T47D (cell line): ENCODE results near the gene PSMC2.
"Not testable (repeated sequence)": the region's sequence is repeated elsewhere in the genome, so short reads cannot be mapped to it uniquely, and the experiment has no call there.

Experiments used
- DNase-seq, 2 experiments: peaks; one replicate each; pipeline versions ENCODE4 v3.0.0 to v3.0.0-alpha.2; 2011 to 2012; ENCODE audit warnings: low read depth in 1 of 2, low spot score in 1 of 2
- JUND ChIP-seq: IDR thresholded peaks from 2 replicates; pipeline ENCODE4 v1.6.1; 2012; ENCODE audit warnings: low read depth
- in situ Hi-C: cut with HindIII; loops from 2 replicates; pipeline ENCODE4 v1.10.0; 2016; ENCODE audit warnings: low sequenced_read_pairs, low pct_unique_long_range_greater_than_20kb

PSMC2 gene

DNA sequence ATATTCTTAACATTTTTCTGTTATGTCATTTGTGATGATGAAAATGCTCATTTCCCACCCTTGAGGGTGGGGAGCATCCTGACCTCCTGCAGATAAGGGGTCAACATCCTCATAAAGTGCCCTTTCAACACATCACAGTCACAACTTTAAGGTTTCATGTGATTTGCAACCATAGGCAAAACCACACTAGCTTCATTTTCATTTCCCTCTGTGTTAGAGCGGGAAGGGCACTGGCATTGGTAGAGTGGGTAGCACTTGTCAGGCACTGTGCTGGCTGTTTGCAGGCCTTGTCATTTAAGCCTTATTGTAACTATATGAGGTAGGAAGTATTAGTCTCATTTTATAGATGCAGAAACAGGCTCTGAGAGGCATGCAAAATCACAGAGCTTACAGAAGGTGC lies 39.8 kb downstream of the PSMC2 start:
- in situ Hi-C loops = no loop called here
- no peak for DNase-seq
- no peak for TF ChIP-seq JUND

DNA sequence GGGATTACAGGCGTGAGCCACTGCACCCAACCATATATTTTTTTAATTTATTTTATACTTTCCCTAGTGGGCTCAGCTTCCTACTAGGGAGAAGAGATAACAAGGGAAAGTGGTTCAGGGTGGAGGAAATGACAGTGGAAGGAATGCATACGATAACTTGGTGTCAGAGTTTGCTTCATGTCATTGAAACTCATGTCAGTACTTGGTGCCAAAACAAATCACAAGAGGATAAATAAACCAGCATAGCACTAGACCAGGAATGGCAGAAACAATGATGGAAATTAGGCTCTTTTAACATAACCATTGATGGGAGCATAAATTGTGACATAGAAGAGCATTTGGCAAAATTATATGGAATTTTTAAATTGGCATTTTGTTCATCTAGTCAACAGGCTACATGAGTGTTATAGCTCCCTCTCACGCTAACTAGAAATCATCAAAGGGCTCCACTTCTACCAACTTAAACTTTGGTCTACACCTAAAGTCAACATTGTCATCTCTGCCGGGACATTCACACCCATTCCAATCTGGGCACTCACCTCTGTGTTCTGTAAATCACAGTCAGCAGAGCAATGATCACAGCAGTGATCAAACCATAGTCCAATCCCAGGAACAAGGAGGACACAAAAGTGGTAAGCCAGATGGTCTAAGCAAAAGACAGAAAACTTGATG lies 41.2 kb downstream of the PSMC2 start:
- in situ Hi-C loops = no loop called here
- no peak for DNase-seq
- TF ChIP-seq JUND = no peak

DNA sequence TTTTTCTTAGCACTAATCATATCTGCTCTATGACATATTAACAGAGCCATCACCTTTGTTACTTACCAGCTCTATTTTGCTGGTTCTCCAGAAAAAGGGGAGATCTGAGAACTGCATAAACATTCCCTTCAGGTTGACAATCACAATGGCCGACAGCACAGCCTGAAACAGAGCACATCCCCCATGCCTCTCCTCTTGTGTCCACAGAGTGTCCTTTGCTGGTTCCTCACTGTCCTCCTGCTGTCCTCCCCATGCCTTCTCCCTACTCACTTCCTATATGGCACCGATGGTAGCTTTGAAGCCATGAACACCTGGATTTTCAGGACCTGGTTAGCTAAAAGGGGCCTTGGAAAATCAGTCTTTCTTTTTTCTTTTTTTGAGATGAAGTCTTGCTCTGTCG lies 41.8 kb downstream of the PSMC2 start:
- no peak for DNase-seq
- TF ChIP-seq JUND = no peak
- in situ Hi-C loops = no loop called here

DNA sequence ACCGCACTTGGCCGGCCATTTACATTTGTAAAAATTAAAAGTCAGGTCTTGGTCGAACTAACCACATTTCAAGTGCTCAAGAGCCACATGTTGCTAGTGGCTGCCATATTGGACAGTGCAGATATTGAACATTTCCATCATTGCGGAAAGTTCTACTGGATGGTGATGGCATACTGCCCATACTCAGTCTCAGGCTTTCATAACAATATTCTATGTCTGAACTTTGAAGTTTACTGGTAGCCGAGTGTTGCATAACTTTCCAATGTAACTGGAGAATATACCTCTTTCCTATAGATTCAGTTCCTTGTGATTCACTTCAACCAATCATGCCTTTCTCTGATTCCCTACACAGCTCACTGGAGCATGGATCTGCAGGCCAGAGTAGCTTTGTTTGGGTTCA lies 43.7 kb downstream of the PSMC2 start:
- DNase-seq = no peak
- in situ Hi-C loops = no loop called here
- no peak for TF ChIP-seq JUND

DNA sequence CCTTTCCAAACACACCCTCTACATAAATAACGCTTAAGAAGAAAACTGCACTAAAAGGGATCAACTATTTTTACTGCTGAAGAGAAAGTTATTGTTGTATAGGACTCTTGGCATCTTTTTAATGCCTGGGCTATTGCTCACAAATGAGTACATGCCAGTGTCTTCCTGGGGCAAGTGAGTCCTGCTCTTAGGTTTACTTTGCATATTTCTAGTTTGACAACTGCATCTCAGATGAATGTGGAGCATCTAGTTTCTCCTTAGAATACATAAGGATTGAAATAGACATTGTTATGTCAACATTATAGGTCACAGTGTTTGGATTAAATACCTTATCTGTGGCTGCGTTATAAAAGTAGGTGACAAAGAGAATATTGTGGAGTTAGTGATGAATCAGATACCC lies 44.5 kb downstream of the PSMC2 start:
- in situ Hi-C loops = no loop called here
- peak in 1 of 2 experiments; percentile 55 for DNase-seq
- no peak for TF ChIP-seq JUND

DNA sequence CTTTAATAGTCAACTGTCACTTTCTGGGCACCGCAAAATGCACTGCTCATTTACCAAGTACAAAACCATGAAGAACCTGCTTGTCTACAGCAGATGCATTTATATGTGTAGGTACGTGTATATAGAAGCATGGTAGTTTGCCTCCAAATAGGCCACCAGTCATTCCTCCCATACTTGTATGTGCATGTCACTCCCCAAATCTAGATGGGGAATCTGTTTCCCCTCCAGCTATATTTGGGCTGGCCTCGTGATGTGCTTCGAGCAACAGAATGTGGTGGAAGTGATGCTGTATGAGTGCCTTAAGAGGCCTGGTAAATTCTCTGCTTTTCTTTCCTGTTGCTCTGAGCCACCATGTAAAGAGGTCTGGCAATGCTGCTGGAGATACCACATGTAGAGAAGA lies 47.1 kb downstream of the PSMC2 start:
- TF ChIP-seq JUND = no peak
- peak in 1 of 2 experiments; percentile 76 for DNase-seq
- in situ Hi-C loops = no loop called here

DNA sequence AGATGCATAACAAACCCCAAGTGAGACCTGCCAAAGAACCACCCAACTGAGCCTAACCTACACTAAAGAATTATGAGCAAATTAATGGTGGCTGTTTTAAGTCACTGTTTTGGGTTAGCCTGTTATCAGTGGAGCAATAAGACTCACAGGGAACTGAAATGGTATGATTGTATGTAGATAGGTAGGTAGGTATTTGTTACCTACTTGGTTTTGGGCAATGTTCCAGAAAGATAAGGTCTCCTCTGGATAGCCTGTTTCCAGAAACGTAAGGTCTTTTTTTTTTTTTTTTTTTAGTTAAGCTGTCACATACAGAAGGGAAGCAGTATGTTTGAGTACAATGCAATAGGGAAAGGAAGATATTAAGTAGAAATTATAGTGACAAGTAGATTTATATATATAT lies 47.6 kb downstream of the PSMC2 start:
- no peak for TF ChIP-seq JUND
- in situ Hi-C loops = no loop called here
- DNase-seq = no peak

DNA sequence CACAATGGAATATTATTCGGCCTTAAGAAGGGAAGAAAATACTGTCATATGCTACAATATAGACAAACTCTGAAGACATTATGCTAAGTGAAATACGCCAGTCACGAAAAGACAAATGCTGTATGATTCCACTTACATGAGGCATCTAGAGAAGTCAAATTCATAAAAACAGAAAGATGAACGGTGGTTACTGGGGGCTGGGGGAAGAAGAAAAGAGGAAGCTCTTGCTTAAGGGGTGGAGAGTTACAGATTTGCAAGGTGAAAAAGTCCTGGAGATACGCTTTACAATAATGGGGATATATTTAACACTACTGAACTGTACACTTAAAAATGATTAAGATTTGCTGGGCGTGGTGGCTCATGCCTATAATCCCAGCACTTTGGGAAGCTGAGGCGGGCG lies 49.0 kb downstream of the PSMC2 start:
- in situ Hi-C loops = no loop called here
- TF ChIP-seq JUND = no peak
- DNase-seq = no peak

DNA sequence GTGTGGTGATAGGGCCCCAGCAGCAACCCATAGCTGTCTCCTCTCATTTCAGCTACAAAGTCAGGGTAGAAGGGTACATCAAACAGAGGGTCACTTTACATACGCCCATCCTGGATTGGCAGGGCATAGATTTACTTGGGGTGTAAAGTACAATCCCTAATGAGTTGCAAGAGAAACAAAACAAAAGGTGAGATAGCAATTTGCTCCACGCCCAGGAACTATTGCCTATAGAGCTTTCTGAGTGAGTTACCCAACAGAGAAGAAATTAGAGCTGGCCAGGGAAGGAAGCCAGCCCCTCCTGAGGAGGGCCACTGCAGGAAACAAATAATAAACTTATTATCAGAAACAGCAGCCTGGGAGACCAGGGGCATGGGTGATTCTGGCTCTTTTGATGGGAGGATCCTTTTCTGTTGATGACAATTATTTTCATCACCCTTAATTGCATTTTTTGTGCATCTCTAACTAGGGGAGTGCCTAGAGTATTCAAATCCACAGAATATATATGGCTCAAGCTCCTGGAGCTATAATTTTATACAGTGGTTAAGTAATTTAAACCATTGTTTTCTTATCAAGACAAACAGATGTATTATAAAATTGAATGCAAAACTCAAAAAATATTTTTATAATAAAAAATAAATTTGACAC lies 51.2 kb downstream of the PSMC2 start:
- in situ Hi-C loops = no loop called here

DNA sequence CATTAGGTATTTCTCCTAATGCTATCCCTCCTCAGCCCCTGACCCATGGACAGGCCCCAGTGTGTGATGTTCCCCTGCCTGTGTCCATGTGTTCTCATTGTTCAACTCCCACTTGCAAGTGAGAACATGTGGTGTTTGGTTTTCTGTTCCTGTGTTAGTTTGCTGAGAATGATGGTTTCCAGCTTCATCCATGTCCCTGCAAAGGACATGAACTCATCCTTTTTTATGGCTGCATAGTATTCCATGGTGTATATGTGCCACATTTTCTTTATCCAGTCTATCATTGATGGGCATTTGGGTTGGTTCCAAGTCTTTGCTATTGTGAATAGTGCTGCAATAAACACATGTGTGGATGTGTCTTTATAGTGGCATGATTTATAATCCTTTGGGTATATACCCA lies 52.2 kb downstream of the PSMC2 start:
- DNase-seq, in situ Hi-C loops: not testable (repeated sequence)

More for the DNA sequence above, 51.2 kb downstream of the PSMC2 start:
- DNase-seq = no peak
- no peak for TF ChIP-seq JUND

DNA sequence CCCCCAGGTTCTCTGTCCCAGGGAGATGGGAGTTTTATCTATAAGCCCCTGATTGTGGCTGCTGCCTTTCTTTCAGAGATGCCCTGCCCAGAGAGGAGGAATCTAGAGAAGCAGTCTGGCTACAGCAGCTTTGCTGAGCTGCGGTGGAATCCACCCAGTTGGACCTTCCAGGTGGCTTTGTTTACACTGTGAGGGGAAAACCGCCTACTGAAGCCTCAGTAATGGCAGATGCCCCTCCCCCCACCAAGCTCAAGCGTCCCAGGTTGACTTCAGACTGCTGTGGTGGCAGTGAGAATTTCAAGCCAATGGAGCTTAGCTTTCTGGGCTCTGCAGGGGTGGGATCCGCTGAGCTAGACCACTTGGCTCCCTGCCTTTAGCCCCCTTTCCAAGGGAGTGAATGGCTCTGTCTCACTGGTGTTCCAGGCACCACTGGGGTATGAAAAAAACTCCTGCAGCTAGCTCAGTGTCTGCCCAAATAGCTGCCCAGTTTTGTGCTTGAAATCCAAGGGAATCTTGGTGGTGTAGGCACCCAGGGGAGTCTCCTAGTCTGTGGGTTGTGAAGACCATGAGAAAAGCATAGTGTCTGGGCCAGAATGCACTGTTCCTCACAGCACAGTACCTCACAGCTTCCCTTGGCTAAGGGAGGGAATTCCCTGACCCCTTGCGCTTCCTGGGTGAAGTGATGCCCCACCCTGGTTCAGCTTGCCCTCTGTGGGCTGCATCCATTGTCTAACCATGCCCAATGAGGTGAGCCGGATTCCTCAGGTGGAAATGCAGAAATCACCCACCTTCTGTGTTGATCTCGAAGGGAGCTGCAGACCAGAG lies 58.6 kb downstream of the PSMC2 start:
- DNase-seq, in situ Hi-C loops: not testable (repeated sequence)

DNA sequence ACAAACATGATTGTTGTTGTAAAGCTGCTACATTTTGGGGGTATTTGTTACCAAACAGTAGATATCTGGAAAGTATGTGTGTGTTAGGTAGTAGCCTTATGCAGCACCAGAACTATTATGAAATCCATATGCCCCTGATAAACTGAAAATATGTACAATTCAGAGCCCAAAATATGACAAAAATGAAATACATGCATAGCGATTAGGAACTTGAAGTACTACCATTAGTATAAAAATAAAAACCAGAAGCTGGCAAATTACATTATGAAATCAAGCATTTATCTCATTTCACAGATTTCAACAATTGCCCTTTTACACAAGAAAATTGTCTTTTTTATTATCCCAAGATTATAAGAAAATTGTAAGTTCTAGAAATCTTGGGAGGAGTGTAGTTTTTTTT lies 64.7 kb downstream of the PSMC2 start:
- in situ Hi-C loops = no loop called here
- DNase-seq = no peak
- no peak for TF ChIP-seq JUND

DNA sequence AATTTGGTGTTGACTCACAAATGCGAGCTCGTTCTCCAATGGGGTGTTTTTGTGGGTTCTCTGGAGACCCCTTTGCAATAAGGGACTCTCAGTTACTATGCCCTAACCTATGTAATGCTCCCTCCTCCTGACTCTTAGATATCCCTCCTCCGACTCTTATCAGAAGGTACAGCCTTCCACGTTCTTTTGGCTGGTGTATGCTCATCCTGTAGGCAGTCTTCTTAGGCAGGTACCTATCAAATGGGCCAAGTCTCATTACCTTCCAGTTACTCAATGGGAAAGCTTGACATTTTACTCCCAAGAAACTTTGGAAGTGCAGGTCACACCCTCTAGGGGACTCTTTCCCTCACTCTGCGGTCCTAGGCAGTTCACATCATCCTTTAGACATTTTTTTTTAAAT lies 66.0 kb downstream of the PSMC2 start:
- no peak for TF ChIP-seq JUND
- no peak for DNase-seq
- in situ Hi-C loops = no loop called here
